Measurements from ENCODE around the gene CASP2.

The CASP2 gene

DNA sequence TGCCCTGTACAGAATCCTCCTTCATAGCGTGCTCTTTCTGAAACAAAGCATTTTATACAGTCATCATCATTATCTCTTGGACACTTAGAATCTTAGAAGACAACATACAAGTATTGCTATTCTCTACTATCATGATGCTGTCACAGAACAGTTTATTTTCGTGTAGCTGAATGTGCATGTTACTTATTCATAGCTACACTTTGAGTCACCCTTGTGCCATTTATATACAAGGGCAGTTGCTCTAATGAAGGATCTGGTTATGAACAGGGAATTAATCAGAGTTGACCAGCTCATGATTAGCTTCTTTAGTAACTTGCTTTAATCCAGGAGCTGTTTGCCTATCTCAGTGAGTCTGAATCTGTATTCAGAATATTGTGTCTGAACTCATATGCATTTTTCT, 11.2 kb downstream of the CASP2 start:
- no peak for DNase-seq

DNA sequence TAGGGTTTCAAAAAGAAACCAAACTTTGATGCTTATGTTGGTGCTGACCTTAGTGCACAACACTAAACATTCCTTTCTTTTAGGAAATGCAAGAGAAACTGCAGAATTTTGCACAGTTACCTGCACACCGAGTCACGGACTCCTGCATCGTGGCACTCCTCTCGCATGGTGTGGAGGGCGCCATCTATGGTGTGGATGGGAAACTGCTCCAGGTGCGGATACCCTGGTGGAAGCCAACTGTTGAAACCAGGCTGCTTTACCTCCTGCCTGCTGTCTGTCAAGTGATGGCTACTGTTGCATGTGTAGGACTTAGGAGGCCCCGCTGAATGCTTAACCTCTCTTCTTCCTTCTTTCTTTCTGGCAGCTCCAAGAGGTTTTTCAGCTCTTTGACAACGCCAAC, 11.7 kb downstream of the CASP2 start:
- peak; percentile 59 to 73 for DNase-seq

DNA sequence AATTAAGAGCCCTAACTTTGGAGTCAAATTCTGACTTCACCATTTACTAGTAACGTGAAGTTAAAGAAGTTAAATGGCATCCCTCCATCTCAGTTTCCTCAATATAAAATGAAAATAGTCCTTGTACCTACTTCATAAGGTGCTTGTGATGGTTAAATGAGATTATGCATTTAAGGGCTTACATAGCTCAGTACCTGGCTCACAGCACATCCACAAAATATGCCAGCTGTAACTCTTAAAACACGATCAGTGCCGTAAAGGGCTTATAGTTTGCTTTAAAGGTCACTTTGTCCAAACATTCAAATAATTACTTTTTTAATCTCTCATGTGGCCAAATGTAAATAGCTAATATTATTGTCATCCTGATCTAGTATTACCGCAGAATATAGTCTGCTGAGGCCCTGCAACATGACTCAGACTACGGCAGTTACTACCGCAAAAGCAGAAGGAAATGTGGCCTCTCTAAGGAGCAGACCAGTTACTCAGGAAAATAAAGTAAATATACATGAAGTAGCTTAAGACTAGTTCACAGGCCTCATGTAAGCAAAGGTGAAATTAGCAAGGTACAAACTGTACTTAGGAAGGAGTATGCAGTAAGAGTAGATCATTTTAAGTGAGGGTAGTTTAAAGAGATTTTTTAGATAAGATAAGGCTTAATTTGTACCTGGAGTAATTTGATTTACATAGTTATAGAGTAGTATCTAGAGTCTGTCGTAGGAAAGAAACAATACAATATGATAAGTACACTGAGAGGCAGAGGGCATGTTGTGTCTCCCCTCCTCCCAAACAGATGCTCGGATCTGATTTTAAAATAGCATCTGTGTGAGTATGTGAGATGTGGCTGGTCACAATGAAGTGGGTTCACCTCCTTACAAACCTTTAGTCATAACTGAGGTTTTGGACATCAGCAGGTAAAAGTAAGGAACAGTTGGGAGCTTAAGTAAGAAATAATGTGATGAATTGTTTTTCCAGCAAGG, 13.1 kb downstream of the CASP2 start:
- no peak for DNase-seq

DNA sequence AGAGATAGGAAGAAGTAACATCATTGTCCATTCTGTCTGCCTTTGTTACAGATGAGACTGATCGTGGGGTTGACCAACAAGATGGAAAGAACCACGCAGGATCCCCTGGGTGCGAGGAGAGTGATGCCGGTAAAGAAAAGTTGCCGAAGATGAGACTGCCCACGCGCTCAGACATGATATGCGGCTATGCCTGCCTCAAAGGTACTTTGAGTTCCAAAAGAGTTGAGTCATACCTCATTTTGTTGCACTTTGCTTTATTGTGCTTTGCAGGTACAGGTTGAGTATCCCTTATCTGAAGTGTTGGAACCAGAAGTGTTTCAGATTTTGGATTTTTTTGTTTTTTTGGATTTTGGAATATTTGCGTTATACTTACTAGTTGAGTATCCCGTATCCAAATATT, 15.6 kb downstream of the CASP2 start:
- DNase-seq: no peak

DNA sequence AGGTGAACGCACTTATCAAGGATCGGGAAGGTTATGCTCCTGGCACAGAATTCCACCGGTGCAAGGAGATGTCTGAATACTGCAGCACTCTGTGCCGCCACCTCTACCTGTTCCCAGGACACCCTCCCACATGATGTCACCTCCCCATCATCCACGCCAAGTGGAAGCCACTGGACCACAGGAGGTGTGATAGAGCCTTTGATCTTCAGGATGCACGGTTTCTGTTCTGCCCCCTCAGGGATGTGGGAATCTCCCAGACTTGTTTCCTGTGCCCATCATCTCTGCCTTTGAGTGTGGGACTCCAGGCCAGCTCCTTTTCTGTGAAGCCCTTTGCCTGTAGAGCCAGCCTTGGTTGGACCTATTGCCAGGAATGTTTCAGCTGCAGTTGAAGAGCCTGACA, 16.8 kb downstream of the CASP2 start:
- DNase-seq: no peak

DNA sequence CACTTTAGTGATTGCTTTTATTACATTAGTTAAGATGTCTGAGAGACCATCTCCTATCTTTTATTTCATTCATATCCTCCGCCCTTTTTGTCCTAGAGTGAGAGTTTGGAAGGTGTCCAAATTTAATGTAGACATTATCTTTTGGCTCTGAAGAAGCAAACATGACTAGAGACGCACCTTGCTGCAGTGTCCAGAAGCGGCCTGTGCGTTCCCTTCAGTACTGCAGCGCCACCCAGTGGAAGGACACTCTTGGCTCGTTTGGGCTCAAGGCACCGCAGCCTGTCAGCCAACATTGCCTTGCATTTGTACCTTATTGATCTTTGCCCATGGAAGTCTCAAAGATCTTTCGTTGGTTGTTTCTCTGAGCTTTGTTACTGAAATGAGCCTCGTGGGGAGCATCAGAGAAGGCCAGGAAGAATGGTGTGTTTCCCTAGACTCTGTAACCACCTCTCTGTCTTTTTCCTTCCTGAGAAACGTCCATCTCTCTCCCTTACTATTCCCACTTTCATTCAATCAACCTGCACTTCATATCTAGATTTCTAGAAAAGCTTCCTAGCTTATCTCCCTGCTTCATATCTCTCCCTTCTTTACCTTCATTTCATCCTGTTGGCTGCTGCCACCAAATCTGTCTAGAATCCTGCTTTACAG, 17.4 kb downstream of the CASP2 start:
- peak; percentile 61 to 71 for DNase-seq

DNA sequence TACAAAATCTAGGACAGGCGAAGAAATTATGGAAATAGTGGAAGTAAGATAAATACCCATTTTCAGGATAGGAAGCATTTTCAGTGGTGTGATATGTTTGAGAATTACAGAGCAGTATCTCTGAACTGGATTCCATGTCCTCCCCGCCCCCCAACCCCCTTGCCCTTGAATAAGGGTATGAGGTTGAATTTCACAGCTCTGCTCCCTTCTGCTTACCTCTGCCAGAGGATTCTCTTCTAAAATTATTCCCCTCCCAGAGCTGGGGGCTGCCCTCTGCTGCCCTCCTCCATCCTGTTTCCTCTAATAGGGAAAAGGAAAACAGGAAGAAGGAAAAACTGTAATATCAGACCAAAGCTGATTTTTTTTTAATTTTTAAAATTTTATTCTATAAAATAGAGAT, 20.5 kb downstream of the CASP2 start:
- DNase-seq: no peak

DNA sequence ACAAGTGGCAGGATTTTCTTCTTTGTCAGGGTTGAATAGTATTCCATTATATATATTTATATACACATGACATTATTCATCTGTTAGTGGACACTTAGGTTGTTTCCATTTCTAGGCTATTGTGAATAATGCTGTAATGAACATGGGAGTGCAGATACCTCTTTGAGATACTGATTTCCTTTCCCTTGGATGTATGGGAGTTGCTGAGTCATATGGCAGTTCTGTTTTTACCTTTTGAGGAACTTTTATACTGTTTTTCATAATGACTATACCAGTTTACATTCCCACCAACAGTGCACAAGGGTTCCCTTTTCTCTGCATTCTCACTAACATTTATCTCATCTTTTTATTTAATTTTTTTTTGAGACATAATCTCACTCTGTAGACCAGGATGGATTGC, 26.0 kb downstream of the CASP2 start:
- no peak for DNase-seq

DNA sequence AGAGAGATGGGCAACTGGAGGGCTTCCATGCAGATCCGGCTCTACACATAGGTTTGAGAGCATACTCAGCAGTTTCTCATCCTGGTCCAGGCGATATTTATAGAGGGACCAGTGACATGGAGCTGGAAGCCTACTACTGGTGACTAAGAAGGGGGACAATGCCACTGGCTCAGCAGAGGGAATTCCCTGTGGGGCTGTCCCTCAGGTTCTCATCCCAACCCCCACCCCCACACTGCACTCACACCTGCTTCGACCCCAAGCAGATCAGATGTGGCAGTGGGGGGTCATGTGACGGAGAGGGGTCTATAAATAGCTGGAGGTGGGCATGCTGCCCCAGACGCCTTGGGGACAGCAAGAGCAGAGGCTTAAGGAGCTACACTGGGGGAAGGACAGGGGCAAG, 27.6 kb downstream of the CASP2 start, which contains the start of gene CLCN1:
Gene CLCN1 (plus strand): TSS at position 336 of the 400 bp plus-strand sequence. CDS start 102 bp downstream, outside the sequence.
- DNase-seq: no peak

DNA sequence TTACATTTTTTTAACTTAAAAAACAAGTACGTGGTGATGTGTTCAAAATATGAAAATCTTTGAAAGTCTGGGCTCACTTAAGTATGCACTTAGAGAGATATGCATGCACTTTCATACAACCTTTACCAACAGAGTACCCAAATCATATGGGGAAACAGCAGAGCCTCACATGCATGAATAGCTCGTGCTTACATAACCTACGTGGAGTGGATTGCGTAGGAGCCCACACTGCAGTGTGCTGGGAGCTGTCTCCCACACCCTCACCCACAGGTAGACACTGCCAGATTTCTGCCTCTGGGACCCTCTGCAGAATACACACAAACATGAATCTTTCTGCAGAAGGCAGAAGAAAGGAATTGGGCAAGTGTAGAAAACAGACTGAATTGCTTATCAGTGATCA, 28.3 kb downstream of the CASP2 start:
- no peak for DNase-seq

DNA sequence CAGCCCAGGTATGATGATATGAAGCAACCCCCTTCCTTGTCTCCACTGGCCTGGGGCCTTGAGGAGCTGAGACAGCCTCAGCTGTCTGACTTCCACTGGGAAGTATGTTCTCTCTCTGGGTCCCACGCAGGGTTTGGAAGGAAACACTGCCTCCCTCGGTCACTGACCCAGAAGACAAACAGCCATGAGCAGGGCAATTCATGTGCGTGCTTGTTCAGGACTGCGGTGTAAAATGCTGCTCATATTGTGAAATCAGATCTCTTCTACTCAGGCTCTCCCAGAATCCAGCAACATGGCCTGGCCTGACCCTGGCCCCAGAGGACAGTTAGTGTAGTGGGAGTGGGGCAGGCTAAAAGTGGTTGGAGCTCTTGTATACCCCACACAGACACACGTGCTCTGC, 30.5 kb downstream of the CASP2 start:
- no peak for DNase-seq

DNA sequence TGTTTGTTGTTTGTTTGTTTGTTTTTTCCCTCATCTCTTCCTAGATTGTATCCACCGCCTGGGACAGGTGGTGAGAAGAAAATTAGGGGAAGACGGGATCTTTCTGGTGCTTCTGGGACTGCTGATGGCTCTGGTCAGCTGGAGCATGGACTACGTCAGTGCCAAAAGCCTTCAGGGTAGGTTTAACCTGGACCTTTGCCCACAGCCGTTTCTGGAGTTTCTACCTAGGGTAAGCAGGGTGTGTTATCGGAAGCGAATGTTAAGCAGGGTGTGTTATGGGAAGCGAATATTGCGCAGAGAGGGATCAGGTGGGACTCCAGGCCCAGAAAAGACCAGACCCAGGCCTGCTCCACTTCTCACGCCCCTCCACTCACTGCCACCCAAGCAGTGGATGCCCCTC, 32.5 kb downstream of the CASP2 start:
- no peak for DNase-seq

DNA sequence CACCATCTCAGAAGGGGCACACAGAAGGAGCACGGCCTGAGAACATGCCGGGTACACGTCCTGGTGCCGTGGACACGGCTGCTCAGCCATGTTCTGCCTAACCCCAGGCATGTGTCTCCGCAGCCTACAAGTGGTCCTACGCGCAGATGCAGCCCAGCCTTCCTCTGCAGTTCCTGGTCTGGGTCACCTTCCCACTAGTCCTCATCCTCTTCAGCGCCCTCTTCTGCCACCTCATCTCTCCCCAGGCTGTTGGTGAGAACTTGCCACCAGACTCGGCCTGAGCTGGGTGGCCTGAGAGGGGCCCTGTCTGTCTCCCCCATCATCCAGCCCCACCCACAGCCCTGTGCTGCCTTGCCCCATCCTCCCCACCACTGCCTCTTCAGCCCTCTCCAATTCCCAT, 33.1 kb downstream of the CASP2 start:
- DNase-seq: no peak

DNA sequence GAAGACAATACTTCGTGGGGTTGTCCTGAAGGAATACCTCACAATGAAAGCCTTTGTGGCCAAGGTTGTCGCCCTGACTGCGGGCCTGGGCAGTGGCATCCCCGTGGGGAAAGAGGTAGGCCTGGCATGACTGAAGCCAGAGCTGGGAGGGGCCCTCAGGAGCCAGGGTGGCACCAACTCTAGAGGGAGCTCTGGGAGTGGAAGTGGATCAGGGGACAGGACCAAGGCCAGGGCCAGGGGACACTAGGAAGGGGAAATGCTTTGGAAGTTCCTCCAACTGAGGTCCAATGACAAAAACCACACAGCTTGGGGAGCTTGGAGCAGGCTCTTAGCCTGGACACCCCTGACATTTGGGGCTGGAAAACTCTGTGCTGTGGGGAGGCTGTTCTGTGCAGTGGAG, 33.6 kb downstream of the CASP2 start:
- DNase-seq: no peak

DNA sequence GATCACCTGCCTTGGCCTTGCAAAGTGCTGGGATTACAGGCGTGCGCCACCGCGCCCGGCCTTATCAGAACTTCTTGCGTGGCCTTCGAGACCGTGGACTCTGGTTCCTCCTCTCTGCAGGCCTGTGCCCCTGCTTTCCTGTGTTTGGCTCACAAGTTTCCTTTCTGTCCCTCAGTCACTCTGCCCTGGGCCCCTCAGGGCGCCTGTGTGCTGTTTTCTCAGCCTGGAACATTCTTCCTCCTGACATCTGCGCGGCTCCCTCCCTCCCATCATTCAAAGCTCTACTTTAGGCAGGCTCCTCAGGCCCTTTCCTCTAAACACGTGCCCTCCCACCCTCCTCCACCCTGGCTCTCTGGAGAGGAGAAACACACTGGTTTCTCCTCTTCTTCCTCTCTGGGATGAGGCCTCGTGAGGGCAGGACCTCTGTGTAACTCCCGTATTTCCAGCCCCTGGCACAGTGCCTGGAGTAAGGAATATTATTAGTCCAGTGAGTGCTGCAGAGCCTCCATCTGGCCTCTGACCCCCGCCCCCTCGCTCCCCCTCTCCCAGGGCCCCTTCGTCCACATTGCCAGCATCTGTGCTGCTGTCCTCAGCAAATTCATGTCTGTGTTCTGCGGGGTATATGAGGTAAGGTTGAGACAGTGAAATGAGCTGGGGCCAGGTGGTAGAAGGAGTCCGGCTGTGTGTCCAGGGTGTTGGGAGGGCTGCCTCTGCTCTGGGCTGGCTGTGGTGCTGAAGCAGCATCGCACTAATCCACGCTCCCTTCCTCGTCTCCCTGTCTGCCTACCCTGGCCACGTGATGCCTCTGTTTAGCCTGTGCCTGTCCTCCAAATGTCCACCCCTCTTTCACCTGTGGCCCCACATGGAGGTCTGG, 34.8 kb downstream of the CASP2 start:
- DNase-seq: no peak

DNA sequence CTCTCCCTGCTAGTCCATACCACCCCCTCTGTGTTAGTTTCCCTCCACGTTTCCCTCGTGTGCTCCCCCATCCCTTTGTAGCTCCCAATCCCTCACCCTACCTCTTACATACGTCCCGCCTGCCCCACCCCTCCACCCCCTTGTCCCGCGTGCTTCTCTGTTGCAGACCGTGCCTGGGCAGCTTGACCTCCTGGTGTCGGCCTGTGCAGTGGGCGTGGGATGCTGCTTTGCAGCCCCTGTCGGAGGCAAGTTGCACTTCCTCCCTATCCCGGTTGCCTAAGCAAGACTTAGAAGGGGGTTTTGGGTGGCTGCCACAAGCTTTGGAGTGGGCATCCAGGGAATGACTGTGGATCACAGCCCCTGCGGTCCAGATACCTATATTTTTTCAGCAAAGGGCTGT, 35.5 kb downstream of the CASP2 start:
- DNase-seq: no peak

DNA sequence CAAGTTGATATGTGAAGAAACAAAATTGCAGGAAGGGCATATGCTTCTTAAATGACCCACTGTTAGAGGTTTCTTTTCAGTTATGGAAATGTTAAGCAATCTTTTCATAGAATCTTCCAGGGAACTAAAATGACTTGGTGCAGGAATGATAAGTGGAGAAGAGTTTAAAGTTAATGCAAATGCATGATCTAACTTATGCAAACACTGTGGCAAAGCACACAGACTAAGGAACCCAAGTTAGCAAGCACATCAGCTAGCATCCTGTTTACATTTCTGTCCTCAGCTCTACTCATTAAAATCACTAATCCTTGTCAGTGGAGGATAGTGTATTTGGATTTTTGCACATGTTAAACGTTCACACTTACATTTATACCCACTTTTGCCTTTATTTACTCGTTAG, 37.1 kb downstream of the CASP2 start:
- DNase-seq: no peak

DNA sequence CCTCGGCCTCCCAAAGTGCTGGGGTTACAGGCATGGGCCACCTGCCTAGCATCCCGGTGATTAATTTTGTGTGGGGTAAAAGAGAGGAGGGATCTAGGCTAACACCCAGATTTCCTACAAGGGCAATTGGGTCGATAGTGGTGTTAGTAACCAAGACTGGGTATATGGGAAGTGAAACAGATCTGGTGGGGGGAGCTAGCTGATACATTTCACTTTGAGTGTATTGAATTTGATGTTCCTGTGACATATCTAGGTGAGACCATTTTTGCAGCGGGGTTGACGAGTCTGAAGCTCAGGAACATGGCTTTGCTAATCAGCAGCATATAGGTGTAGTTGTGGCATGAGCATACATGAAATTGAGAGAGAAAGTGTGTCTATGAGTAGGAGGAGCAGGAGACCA, 39.8 kb downstream of the CASP2 start:
- DNase-seq: no peak

DNA sequence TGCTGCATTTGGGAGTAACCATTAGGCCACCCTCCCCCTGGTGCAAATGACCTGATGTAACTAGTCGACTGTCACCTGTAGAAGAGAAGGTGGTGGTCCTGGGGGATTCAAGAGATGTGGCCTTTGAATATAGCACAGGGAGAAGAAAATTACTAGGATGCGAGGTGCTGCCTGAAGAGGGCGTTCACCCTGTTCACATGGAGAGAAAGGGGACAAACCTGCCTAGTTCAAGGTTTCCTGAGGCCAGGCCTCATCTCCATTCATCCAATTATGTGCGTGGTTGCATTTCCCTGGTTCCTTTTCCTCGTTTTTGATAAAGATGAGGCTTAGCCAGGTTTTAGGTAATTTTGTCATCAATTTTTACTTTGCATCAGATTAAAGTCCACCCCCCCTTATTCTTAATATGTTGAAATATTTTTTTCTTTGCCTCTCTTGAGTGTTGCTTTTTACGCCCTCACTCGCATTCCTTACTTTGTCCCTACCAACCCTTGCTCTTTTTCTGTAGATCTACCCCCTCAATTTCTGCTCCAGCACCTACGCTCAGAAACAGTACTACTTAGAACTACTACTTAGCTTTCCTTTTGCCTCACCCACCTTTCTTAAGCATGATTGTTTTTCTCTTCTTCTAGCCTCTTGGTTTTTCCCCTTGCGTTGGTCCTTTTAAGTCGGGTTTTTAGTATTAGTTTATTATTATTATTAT, 41.5 kb downstream of the CASP2 start:
- DNase-seq: no peak

DNA sequence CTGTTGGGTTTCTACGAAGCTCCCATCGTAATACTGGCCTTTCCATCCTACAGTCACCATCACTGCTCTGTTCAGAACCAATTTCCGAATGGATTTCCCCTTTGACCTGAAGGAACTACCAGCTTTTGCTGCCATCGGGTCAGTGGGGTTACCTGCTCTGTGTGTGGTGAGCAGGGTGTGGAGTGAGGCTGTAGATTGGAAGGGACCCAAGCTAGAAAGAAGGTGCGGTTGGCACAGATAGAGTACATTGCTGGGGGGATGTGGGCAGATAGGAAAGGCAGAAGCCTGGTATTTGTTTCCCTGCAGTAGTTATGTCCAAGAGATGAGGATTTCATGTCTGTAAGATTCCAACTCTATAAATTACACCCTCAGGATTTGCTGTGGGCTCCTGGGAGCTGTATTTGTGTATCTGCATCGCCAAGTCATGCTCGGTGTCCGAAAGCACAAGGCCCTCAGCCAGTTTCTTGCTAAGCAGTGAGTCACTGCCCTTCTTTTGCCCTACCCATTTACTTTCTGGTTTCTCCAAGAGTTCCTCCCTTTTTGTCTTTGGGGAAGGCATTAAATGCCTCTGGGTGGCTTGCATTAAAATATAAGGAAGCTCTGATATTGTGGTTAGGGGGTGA, 43.1 kb downstream of the CASP2 start:
- no peak for DNase-seq

DNA sequence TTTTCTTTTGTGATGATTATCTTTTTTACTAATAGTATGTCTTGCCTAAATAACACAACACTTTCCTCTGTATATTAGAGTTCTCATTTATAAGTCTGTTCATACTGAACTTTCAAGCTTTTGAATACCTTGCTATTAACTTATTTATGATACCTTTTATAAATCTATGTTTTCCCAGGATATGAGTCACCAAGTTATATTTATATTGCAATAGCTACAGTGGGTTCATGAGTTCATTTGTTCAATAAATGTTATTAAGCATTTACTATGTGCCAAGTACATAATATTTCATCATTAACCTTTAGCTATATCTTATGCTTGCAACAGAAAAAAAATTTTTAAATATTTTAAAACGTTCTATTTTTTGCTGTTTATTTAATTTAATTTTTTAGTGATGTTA, 46.1 kb downstream of the CASP2 start:
- no peak for DNase-seq

DNA sequence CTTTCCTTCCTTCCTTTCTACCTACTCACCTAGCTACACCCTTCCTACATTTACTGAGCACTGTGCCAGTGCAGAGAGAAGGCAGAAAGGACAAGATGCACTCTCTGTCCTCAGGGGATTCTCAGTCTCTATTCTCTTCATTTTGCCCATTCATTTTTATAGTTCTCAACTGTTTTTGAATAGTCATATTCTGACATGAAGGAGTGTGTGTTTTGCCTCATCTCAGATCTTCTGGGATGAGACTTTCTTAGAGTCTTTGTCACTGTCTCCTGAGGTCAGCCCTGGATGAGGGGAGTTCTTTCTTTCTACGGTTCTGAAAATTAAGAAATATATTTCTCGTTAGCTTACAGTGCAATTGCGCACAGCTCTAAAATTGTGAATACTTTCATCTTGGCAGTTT, 49.1 kb downstream of the CASP2 start:
- DNase-seq: no peak
